HUES6 (cell line): ENCODE measurements around the gene ZC3H6.

ENCODE experiments used
- H3K27ac ChIP-seq: 2 replicates; pipeline ENCODE4 v1.7.0; 2013; ENCODE audit warnings: low read depth, mild to moderate bottlenecking, low read length, inconsistent platforms
- H3K27me3 ChIP-seq: 2 replicates; pipeline ENCODE4 v1.6.1; 2013; ENCODE audit warnings: low read length; ENCODE audit not compliant: control insufficient read depth, insufficient read depth
- H3K36me3 ChIP-seq: 2 replicates; pipeline ENCODE4 v1.6.1; 2013; ENCODE audit warnings: low read length; ENCODE audit not compliant: control insufficient read depth, insufficient read depth
- H3K4me1 ChIP-seq: 2 replicates; pipeline ENCODE4 v1.6.1; 2013; ENCODE audit warnings: low read length; ENCODE audit not compliant: control insufficient read depth, insufficient read depth
- H3K4me3 ChIP-seq: 2 replicates; pipeline ENCODE4 v1.5.1; 2013; ENCODE audit warnings: low read depth, low read length
- H3K9ac ChIP-seq: one replicate; pipeline ENCODE4 v1.6.1; 2013; ENCODE audit warnings: mild to moderate bottlenecking, low read length
- H3K9me3 ChIP-seq: 2 replicates; pipeline ENCODE4 v1.6.1; 2013; ENCODE audit warnings: low read depth, low read length; ENCODE audit not compliant: control insufficient read depth, insufficient read depth

Gene ZC3H6

GRCh38 chr2:112256654-112257053, 18.7 kb upstream of the ZC3H6 start:
- Histone ChIP-seq H3K27ac (no peak overlapping the region), H3K36me3 (no peaks in the 10 kb centered on the region), H3K27me3 (no peaks in the 10 kb centered on the region), H3K9me3 (no peaks in the 10 kb centered on the region), H3K4me1 (peaks cover 14% of the 10 kb centered on the region), H3K9ac (no peak overlapping the region), H3K4me3 (no peak overlapping the region)

- Histone ChIP-seq H3K36me3 (no peaks in the 10 kb centered on the region), H3K4me1 (peaks cover 14% of the 10 kb centered on the region), H3K9me3 (peaks cover 2% of the 10 kb centered on the region; the same call in 1 of the 2 replicates), H3K27ac (no peak overlapping the region), H3K9ac (no peak overlapping the region), H3K4me3 (no peak overlapping the region), H3K27me3 (no peaks in the 10 kb centered on the region)
These were observed 17.8 kb upstream of the ZC3H6 start for GRCh38 chr2:112257575-112257974.

- no peaks in the 10 kb centered on the region for H3K36me3 ChIP-seq
- peak overlapping the region; percentile 28; the same call in 1 of the 2 replicates for H3K4me3 ChIP-seq
- H3K9me3 ChIP-seq = peaks cover 5% of the 10 kb centered on the region; the same call in 1 of the 2 replicates
- H3K9ac ChIP-seq = no peak overlapping the region
- no peaks in the 10 kb centered on the region for H3K27me3 ChIP-seq
- H3K4me1 ChIP-seq = peaks cover 8% of the 10 kb centered on the region
- H3K27ac ChIP-seq = no peak overlapping the region
These were observed 15.7 kb upstream of the ZC3H6 start for GRCh38 chr2:112259509-112260294.

- Histone ChIP-seq H3K27ac (no peak overlapping the region), H3K9ac (no peak overlapping the region), H3K4me3 (no peak overlapping the region), H3K4me1 (peaks cover 8% of the 10 kb centered on the region), H3K9me3 (peaks cover 5% of the 10 kb centered on the region; the same call in 1 of the 2 replicates), H3K36me3 (no peaks in the 10 kb centered on the region), H3K27me3 (no peaks in the 10 kb centered on the region)
These were observed 15.1 kb upstream of the ZC3H6 start for GRCh38 chr2:112260295-112260625.

GRCh38 chr2:112262876-112263275, 12.5 kb upstream of the ZC3H6 start:
- Histone ChIP-seq H3K36me3 (no peaks in the 10 kb centered on the region), H3K4me1 (peaks cover 8% of the 10 kb centered on the region), H3K27me3 (no peaks in the 10 kb centered on the region), H3K4me3 (no peak overlapping the region), H3K27ac (no peak overlapping the region), H3K9me3 (peaks cover 5% of the 10 kb centered on the region; the same call in 1 of the 2 replicates), H3K9ac (no peak overlapping the region)

GRCh38 chr2:112268547-112268946, 6.8 kb upstream of the ZC3H6 start:
- no peak overlapping the region for H3K9ac ChIP-seq
- H3K9me3 ChIP-seq = peaks cover 5% of the 10 kb centered on the region
- no peak overlapping the region for H3K4me3 ChIP-seq
- no peak overlapping the region for H3K27ac ChIP-seq
- H3K4me1 ChIP-seq = peaks cover 8% of the 10 kb centered on the region; the same call in 1 of the 2 replicates
- no peaks in the 10 kb centered on the region for H3K36me3 ChIP-seq
- H3K27me3 ChIP-seq = no peaks in the 10 kb centered on the region

GRCh38 chr2:112272669-112273068, 2.7 kb upstream of the ZC3H6 start:
- H3K27ac ChIP-seq = no peak overlapping the region
- no peak overlapping the region for H3K9ac ChIP-seq
- peaks cover 5% of the 10 kb centered on the region for H3K9me3 ChIP-seq
- peaks cover 8% of the 10 kb centered on the region; the same call in 1 of the 2 replicates for H3K4me1 ChIP-seq
- H3K4me3 ChIP-seq = no peak overlapping the region
- no peaks in the 10 kb centered on the region for H3K27me3 ChIP-seq
- H3K36me3 ChIP-seq = no peaks in the 10 kb centered on the region

GRCh38 chr2:112273349-112273748, 2.0 kb upstream of the ZC3H6 start:
- Histone ChIP-seq H3K4me3 (no peak overlapping the region), H3K4me1 (peaks cover 8% of the 10 kb centered on the region; the same call in 1 of the 2 replicates), H3K9me3 (peaks cover 5% of the 10 kb centered on the region), H3K27me3 (no peaks in the 10 kb centered on the region), H3K36me3 (no peaks in the 10 kb centered on the region), H3K9ac (no peak overlapping the region), H3K27ac (no peak overlapping the region)

GRCh38 chr2:112275887-112276773, 733 bp downstream of the ZC3H6 start:
- peak overlapping the region; percentile 99 for H3K27ac ChIP-seq
- no peaks in the 10 kb centered on the region for H3K9me3 ChIP-seq
- peaks cover 8% of the 10 kb centered on the region; the same call in 1 of the 2 replicates for H3K4me1 ChIP-seq
- peak overlapping the region; percentile 97 for H3K9ac ChIP-seq
- H3K36me3 ChIP-seq = no peaks in the 10 kb centered on the region
- no peaks in the 10 kb centered on the region for H3K27me3 ChIP-seq
- H3K4me3 ChIP-seq = peak overlapping the region; percentile 99

GRCh38 chr2:112276954-112277353, 1.6 kb downstream of the ZC3H6 start:
- no peak overlapping the region for H3K9ac ChIP-seq

More at GRCh38 chr2:112276954-112277353, 1.6 kb downstream of the ZC3H6 start:
- Histone ChIP-seq H3K36me3 (no peaks in the 10 kb centered on the region), H3K27ac (no peak overlapping the region), H3K4me1 (peaks cover 8% of the 10 kb centered on the region; the same call in 1 of the 2 replicates), H3K27me3 (no peaks in the 10 kb centered on the region), H3K9me3 (no peaks in the 10 kb centered on the region), H3K4me3 (peak overlapping the region; percentile 99)
